HG03354 (cell line): Measurements from ENCODE around the gene NEK11.

ENCODE experiments used
- ATAC-seq: cut with Tn5 transposase; IDR thresholded peaks from one replicate; pipeline ENCODE4 v1.9.1; 2021; ENCODE audit warnings: mild to moderate bottlenecking; ENCODE audit not compliant: unreplicated experiment, poor library complexity, severe bottlenecking

NEK11 gene

DNA sequence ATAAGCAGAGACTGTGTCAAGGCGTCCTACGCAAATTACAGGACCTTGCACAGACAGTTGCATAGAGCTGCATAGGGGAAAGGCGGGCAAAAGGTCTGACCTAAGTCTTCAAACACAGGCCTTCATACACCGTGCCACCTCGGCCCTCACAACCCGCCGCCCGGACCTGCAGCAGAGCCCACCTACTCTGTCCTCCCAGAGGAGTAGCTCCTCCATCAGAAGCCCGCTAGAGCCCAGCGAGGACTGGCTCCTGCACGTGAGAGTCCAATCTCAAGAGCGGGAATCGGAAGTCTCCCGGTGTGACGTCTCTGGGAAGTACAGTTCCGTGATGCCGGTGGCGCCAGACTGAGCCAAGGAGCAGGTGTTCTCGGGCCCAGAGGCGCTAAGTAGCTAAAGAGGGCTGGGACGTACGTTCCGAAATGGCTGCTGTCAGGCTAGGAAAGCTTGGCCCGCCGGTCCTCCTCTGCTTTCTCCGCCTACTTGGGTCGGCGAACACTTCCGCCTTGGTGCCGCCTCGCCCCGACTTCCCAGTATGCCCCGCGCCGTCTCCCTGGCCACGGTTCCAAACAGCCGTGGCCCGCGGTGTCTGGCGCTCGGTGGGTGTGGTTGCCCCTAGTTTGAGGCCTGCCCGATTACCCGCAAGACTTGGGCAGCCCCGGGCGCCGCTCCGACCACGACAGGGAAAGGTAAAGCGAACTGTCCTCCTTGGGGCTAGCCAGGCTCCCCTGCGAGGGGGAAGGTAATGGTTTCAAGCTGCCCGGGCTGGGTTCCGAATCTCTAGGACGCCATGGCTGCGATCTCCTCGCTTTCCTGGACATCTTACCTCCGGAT lies at the start of gene NEK11, which contains the start of gene ASTE1:
Gene NEK11, plus strand, starts transcription at position 557 of the 831 bp plus-strand sequence. CDS start 2,832 bp downstream, outside the sequence.
Gene ASTE1, minus strand, starts transcription at position 505 of the 831 bp plus-strand sequence. CDS start 1,519 bp downstream, outside the sequence.
- ATAC-seq = peak; percentile 99

DNA sequence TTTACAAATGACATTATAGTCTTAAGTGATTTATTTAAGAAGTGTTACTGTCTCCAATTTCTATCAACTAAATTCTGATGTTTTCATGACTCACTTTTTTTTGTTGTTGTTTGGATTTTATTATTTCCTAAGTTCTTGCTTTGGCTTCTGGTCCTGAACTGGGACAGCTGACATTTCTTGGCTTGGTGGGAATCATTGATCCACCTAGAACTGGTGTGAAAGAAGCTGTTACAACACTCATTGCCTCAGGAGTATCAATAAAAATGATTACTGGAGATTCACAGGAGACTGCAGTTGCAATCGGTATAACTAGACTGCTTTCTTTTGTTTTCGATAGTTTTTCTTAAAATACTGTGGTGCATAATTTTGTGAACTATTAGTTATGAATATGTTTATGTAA lies 47.6 kb upstream of the NEK11 start:
- ATAC-seq = no peak

GRCh38 chr3:130981469-130981868 lies 45.2 kb upstream of the NEK11 start:
- ATAC-seq = no peak

GRCh38 chr3:130990282-130990681 lies 36.4 kb upstream of the NEK11 start:
- ATAC-seq = no peak

DNA sequence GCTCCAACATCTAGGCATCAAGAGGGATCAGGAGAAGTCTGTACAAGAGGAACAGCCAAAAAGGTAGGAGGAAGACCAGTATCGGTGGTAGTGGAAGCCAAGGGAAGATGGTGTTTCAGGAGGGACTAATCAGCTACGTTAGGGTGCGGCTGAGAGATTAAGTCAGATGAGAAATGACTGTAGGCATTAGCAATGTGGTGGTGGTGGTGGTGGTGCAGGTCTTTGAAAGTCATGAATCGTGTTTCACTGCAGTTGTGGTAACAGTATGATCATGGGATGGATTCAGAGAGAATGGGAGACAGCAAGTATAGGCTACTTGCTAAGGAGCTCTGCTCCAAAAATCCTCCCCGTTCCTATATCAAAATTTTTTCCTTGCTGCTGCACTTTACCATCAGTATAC lies 35.6 kb upstream of the NEK11 start:
- ATAC-seq = no peak

GRCh38 chr3:130992344-130992743 lies 34.3 kb upstream of the NEK11 start:
- ATAC-seq = no peak

DNA sequence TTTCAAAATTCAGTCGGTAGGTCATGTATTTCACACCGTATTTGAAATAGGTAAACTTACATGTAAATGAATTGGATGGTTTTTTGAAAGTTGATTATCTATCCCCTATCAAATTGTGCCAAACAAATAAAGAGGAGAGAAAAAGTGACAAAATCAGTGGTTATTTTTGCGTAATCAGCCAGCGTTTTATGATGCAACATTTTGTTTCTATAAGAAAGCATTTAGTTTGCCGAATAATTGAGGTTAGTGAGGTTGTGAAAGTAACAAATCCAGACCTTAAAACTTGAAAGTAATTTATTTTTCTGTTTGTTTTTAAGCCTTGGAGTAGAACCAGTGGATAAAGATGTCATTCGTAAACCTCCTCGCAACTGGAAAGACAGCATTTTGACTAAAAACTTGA lies 29.4 kb upstream of the NEK11 start:
- no peak for ATAC-seq

- no peak for ATAC-seq
These were observed 25.6 kb upstream of the NEK11 start for GRCh38 chr3:131001071-131001470.

DNA sequence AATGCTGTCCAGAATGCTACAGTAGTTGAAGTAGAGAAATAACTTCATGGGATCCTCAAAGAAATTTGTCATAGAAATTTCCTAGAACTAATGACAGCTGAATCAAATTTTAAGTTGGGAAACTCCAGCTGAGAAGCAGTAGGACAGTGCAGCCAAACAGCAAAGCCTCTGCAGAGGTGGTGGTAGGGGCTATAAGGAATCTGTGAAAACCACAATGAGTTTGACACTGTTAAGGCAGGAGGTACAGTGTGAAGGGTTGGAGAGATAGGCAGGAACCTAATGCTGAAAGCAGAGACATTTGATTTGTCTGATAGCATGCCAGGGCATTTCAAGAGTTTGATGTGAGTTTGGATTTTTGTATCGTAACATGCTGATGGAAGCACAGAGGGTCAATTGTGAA lies 22.1 kb upstream of the NEK11 start:
- no peak for ATAC-seq

- ATAC-seq = no peak
These were observed 19.4 kb upstream of the NEK11 start for GRCh38 chr3:131007256-131007655.

DNA sequence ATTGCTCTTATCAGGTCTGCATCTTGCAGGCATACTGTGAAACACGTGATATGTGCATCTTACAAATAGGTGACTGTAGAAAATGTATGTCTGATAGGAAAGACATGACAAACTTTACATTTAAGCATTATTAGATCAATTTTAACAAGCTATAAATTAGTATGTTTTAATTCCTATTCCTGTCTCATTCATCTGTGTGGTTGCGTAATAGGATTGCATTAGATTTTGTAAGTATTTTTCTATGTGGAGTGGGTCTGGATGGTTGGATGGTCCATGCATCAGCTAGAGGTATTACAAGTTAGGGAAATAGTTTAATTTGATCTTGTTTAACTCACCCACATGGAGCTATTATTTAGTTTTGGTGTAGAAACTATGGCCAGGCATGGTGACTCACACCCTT lies 18.9 kb upstream of the NEK11 start:
- no peak for ATAC-seq

GRCh38 chr3:131008326-131008725 lies 18.4 kb upstream of the NEK11 start:
- no peak for ATAC-seq

DNA sequence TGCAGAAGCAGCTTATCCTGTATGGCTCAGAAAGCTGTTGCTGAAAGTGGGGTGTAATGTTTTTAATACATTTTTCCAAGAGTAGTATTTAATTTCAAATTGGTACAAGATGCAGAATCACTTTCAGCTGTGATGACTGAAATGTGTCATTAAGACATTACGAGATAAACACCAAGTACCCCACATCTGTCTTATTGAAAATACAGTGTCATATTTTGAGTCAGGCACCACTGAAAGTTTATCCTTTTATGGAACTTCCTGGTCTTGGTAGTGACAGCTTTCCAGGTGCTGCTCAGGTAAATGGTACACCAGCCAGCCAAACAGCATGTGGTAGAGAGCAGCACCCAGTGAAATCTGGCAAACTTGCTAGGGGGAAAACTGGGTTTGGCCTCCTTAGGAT lies 17.0 kb upstream of the NEK11 start:
- ATAC-seq = no peak

GRCh38 chr3:131018970-131019369 lies 7.7 kb upstream of the NEK11 start:
- no peak for ATAC-seq

GRCh38 chr3:131020122-131020693 lies 6.5 kb upstream of the NEK11 start:
- peak; percentile 70 for ATAC-seq

GRCh38 chr3:131025539-131025938 lies 1.1 kb upstream of the NEK11 start:
- no peak for ATAC-seq

DNA sequence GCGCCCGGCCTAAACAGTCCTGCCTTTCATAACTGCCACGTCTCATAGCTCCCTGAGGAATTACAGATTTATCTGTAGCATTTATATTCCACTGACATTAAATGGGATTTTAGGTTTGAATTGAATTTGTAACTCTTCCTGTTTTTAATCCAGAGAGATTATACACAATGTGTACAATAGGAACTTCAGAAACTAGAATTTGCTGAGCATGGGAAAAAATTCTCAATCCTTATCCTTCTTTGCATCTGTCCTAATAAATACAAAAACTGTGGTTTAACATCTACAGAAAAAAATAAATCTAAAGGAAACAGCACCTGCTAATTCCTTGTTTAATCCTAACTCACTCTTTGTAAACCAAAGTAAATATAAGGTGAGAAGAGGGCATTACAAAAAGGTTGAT lies 2.2 kb downstream of the NEK11 start:
- ATAC-seq = no peak

GRCh38 chr3:131031660-131032059 lies 5.0 kb downstream of the NEK11 start:
- no peak for ATAC-seq

- peak; percentile 68 for ATAC-seq
These were observed 6.9 kb downstream of the NEK11 start for GRCh38 chr3:131033480-131034080.

DNA sequence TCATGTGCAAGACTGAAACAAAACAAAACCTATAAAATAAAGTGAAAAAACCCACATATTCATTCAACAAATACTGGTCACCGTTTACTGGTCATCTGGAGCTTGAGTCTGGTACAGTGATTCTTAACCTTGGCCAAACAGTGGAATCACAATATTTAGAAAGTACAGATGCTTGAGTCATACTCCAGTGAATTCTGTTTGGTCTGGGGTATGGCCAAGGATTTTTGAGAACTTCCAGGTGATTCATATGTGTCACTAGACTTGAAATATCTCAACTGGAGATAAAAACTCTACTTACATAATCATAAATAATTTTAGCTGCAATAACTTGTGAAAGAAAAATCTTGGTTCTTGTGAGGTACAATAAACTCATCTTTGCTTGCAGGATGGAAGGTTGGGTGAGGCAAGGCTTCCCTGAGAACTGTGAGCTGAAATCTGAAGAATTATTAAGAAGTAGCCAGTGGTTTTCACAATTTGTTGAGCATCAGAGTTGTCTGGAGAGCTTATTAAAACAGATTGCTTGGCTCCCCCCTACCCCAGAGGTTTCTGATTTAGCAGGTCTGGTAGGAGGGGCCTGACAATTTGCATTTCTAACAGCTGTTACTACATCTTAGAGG lies 9.6 kb downstream of the NEK11 start:
- no peak for ATAC-seq
